GM19023 (cell line): ENCODE results near the gene PTCSC3.

ENCODE experiments used
- ATAC-seq: cut with Tn5 transposase; IDR thresholded peaks from one replicate; pipeline ENCODE4 v1.9.1; 2021; ENCODE audit warnings: mild to moderate bottlenecking, moderate library complexity; ENCODE audit not compliant: unreplicated experiment

The PTCSC3 gene

DNA sequence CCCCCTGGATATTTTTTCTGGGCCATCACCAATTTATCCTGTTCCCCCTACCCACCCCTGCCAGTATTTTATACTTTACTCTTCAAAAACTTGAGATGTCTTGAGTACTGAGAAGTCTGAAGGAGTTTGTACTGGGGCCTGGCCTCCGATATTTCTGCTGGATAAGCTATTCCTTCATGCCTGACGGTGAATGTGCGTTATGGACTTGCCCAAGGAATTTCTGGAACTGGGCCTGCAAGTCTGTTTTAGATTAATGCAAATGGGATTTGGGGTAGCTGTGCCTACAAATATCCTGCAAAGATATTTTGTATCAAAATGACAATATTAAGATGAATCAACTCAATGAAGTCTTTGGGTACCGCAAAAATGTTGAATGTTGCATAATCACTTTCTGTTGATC is at the start of gene PTCSC3:
Gene PTCSC3 (minus strand): TSS at position 199 of the 400 bp plus-strand sequence.
- no peak for ATAC-seq

DNA sequence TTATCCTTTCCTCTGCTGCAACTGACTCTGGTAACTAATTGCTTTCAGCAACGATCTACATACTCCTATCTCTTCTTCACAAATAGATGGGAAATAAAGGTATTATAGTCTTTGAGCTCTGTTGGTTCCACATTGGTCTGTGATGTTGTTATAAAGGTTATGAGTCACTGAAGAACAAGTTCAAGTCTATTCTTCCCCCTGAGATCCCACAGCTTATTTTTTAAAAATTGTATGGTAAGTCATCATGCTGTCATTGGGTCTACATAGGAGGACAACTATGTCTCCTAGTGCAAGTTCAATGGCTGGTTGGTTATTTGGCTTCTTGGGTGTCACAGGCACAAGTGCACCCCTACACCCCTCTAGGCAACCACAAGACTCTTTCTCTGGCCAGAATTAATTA is 49.6 kb upstream of the PTCSC3 start:
- ATAC-seq, result no peak

DNA sequence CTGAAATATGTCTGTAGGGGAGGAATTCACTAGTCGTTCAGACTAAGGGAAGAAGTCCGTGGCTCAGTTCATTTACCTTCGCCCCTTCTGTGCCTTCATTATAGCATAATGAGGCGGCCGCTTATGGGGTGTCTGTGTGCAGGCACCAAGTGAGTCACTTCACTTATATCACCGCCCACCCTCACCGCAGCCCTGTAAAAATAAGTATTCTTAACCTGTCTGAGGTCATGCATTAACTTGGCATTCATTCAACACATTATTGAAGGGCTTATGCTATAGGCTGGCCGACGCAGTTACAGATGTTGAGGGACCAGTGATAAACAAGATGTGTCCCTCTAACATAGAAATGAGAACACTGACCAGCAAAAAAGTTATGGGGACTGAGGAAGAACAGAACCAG is 47.7 kb upstream of the PTCSC3 start:
- ATAC-seq, result no peak

DNA sequence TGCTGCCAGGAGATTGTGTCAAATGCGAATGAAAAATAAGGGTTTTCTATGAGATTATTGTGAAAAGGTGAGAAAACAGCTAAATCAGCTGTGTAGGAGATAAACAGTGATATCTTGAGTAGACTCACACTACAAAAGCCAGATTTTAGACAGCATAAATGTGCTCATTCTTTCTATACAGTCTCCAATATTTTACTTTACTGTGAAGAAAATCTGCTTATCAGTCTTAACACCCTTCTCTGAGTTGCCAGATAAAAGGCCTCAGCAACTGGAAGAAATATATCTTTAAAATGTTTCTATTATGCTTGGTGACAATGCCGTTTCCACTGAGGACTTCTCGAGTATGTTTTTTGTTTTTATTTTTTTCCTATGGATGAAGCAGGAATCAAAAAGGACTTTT is 47.0 kb upstream of the PTCSC3 start:
- ATAC-seq, result no peak

DNA sequence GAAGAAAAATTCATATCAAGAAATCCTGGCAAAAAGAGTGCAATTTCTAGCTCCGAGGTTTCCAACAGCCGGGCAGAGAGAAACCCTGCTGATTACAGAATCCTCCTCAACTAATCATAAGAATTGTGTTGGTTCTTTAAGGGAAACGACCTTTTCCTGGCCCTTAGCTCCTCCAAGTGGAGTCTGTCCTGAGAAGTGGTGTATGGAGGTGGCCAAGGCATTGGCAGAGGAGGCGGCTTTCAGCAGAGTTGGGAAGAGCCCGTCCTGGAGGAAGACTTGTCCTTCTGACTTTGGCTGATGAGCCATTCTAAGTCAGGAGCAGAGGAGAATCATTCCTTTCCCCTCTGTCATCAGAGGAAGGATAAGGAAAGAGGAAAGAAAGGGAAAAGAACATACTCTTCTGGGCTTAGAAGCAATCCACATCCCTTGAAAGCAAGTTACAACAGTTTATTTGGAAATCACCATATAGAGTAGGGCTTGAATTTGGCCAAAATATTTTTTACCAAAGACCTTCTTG is 46.5 kb upstream of the PTCSC3 start:
- ATAC-seq, result no peak

DNA sequence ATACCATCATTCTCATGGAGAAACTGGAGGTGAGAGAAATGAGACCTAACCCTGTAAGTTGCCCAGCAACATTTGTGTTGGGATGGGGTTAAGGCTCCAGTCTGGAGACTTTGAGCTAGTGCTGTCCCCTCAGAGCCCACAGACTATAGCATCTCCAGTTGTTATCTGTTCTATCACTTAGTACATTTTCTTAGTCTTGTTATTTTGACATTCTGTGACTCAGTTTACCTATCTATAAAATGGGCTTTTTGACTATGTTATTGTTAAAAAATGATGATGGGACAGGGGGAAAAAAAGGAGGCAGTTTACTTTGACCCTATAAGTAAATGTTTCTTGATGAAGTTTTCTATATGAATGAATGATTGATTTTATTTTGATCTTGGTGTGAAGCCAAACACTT is 45.8 kb upstream of the PTCSC3 start:
- ATAC-seq, result no peak

DNA sequence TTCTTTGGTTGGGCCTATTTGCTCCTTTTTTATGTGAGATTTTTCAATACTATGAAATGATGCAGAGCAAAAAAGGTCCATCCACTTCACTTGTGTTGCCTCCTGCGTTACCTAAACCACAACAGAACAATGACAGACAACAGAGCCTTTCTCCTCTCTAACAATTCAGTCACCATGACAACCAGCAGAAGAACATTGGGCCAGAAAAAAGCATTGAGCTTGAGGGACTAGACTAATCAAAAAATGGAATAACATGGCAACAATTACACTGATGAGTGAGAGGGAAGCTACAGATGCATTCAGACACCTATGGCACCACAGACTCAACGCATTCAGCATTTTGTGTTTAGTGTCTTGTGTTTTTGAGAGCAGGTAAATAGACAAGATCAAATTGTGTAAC is 44.6 kb upstream of the PTCSC3 start:
- ATAC-seq, result no peak

DNA sequence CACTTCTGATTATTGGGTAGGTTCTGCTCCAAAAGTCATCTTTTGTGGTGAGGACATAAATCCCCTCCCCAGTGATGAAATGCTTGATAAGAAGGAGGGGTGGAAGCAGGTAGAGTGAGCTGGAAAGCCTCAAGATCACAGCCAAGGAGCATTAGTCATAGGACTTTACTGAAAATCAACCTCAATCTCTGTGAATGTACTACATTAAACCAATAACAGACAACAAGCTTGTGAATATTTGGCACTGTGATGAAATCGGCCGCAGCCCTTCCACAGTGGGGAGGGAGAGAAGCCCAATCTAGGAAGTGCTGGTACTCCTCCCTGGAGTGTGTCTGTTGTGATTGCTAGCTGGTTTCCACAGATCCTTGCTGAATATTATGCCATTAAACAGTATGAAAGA is 41.2 kb upstream of the PTCSC3 start:
- ATAC-seq, result no peak

DNA sequence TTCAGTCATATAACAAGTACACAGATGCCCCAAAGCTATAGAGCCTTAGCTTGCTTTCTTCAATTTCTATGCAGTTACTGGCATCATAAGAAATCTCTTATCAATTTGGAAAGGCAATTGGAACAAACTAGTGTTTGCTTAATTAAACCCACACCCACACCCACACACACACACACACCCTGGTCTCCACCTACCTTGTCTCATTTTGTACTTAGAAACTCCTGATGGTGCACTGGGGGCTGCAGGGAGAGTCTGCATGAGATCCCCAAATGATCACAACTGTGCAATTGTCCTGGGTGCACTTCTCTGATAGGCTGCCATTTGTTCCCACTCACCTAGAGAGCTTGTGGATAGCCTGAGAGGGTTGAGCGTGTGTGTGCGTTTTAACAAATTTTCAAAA is 40.5 kb upstream of the PTCSC3 start:
- ATAC-seq, result no peak

DNA sequence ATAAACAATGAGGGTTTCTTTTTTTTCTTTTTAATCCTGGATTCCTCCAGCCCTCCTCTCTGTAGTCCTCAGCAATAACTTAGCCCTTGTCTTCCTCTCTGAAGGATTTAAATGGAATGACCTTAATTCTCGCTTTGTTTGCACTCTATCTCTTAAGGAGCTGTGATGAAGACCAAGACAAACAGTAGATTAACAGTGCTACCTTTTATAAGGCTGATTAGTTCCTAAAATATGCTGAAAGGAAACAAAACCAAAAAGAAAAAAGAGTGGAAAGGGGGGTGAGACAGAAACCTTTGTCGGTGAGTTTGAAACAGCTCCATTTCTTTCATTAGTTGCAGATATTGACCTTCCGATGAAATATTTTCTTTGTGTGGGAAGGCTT is 38.7 kb upstream of the PTCSC3 start:
- no peak for ATAC-seq

DNA sequence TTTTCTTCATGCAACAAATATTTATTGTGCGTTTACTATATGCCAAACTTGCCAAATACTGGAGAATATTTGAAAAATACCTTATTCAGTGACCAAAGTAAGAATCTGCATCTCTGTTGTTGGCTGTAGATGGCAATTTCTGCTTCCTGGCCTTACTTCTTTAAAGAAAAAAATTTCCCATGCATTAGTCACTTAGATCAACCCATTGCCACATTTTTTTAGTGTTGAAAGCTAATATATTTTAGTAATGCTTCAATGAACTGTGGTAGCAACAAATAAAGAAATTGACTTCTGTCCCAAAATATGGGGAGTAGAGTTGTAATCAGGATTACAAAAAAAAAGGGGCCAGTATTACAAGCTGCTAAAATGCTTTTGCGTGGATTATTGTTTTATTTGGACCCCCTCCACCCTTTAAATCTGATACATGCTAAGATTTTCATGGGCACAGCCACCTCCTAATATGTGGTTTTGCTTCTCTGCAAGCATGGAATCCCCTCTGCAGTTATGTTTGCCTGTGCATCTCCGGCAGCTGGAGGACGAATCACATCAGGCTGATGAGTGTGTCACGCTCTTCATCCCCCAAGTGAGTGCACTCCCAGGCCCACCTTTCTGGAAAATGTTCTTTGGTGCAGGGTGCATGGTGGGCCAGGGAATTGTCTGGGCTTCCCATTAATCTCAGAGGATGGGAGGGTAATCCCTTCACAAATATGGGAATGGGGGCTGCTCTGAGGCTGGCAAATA is 38.1 kb upstream of the PTCSC3 start:
- no peak for ATAC-seq

DNA sequence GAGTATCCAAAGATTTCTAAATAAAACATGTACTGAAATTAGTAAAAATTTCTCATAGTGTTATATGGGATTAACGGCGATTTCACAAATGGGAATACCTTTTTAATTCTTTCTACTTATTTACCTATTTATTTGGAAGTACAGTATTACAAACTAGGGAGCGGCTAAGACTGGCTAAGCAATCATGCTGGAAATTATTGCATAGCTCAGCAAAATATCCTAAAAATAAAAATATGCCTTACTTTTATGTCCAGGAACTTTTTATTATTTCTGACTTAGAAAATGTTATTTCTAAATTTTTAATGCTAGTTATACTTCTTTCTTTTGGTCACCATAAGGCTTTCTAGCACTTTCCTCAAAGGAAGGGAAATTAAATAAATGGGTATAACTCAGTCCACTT is 36.5 kb upstream of the PTCSC3 start:
- no peak for ATAC-seq

DNA sequence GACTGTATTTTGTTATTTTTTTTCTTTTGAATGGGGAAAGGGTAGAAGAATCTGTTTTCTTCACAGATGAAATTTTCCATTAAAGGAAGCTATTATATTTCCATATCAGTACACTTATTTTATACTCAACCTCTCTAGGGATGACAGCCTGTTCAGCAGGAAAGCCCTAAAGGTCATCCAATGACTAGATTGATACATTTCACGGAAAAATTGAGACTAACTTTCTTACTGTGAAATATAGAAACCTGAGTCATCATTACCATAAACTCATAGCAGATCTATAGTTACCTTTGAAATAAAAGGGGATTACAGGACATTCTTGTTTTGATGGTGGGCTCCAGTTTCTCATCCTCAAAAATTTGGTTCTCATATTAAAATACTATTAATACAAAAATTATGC is 36.1 kb upstream of the PTCSC3 start:
- no peak for ATAC-seq

DNA sequence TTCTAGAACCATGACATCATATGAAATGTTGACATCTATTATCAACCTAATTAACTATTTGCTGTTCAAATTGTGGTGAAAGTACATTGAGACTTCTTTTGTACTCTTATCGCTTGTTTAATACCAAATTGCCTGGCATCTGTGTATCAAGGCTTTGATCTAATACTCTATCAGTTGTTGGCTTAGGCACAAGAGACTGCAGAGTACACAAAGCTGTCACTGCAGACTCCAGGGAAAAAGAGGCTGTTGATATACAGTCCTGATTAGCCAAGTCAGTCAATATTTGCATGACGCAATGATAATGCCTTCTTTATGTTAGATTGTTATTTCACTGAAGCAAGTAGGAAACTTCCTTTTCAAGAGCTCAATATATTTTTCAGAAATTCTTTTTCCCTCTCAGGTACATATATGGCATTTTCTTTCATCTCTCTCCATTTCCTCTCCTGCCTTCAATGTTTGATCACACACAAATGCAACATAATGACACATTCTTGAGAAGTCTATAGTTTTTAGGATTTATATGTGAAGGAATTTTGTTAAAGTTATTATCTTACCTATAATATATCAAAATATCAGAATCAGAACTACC is 32.3 kb upstream of the PTCSC3 start:
- no peak for ATAC-seq

DNA sequence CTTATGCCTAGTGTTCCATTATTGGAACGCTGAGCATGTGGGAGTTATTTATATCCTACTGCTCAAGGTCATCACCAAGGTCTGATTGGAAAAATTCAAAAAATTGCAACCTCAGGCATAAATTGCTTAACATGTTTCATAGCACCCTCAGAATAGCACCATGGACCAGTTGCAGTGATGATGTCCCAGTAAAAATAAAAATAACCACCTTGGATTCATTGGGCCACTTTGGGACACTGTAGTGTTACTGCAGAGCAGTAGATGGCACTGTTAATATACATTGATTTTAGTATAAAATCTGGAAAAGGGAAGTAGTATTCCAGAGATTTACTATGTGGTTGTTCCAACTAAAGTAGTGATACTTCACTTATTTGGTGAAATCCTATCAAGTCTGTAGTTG is 31.0 kb upstream of the PTCSC3 start:
- no peak for ATAC-seq

DNA sequence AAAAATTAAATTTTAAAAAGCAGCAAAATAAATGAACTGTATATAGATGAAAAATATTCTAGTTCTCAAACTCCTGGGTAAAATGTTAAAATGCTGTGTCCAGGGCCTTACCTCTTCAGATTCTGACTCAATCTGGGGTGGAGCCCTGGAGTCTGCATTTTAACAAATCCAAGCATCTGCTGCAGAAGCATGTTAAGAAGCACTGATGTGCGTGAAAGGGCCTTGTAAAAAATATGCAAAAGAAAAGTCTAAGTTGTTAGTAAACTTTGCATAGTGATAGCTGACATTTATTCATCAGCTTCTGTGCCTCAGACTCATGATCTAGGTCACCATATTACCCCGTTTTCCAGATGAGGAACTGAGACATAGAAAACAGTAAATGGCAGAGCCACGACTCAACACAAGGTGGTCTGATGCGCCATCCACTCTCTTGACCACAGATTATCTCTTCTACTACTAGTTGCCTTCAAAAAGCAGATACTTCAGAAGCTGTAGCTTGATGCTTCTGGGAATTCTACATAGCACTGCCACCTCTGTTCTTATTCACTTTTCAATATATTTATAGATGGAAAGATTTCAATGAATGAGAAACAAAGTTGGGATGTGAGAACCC is 28.0 kb upstream of the PTCSC3 start:
- no peak for ATAC-seq

DNA sequence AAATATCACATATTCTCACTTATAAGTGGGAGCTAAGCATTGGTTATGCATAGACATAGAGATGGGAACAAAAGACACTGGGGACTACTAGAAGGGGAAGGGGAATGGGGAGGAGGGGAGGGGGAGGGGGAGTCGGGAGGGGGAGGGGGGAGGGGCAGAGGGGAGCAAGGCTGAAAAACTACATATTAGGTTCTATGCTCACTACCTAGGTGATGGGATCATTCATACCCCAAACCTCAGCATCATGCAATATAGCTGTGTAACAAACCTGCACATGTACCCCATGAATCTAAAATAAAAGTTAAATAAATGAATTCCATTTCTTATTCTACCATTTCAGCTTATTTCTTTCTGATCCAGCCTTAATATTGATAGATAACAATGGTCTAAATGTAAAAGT is 21.9 kb upstream of the PTCSC3 start:
- no peak for ATAC-seq

DNA sequence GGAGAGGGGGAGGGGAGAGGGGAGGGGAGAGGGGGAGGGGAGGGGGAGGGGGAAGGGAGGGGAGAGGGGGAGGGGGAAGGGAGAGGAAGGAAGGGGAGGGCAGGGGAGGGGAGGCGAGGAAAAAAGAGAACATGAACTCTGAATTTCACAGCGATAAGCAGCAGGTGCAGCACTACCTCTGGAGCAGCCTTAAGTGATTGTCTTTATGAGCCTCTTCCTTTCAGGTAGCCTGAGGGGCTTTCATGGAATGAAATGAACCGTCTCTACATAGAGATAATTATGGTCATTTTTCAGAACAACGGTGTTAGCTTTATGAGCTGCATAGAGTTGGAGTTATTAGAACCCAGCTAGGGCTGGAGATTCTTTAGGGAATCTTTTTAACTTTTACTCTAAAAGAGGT is 18.1 kb upstream of the PTCSC3 start:
- ATAC-seq, result no peak

DNA sequence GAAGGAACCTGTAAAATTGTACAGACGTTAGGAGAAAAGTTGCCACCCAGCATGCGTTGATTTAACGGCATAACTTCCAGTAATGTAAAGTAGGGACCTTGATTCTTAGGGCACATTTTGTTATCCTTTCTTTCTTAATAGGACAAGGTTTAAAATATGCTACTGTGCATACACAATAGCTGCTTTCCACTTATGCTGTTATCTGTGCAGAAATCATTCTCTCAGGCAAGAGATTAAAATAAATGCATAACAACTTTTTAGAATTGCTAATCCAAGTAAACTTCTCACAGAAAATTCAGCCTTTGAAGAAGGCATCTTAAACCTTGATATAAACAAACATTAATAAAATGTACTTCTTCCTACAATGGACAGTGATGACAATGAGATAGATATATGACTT is 16.0 kb upstream of the PTCSC3 start:
- ATAC-seq, result no peak

DNA sequence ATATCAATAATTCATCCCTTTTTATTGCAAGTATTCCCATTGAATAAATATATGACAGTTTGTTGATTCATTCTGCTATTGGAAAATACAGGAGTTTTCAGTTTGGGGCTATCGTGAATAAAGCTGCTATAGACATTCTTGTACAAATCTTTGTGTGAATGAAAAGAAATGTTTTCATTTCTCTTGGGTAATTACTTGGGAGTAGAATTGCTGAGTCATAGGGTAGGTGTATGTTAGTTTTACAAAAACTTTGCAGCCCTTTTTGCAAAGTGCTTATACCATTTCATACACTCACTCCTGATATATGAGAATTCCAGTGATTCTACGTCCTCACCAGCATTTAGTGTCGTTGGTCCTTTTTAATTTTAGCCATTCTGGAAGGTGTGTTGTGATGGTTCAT is 6.9 kb upstream of the PTCSC3 start:
- ATAC-seq, result no peak

DNA sequence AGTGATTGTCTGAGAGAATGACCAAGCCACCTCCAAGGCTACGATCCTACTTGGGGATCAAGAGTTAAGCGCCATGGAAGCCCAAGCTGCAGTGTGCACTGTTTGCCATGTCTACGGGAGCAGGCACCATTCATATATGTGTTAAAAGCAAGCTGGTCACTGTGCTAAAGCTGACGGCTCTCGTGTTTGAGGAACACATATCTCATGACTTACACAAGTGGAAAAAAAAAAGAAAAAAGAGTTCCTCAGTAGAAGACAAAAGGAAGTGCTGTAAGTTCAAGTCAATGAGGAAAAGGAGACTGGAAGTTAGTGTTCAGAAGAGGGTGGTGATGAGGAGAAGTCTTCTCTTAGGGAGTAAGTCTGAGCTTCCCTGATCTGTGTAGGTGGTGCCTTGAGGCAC is 4.9 kb upstream of the PTCSC3 start:
- no peak for ATAC-seq

DNA sequence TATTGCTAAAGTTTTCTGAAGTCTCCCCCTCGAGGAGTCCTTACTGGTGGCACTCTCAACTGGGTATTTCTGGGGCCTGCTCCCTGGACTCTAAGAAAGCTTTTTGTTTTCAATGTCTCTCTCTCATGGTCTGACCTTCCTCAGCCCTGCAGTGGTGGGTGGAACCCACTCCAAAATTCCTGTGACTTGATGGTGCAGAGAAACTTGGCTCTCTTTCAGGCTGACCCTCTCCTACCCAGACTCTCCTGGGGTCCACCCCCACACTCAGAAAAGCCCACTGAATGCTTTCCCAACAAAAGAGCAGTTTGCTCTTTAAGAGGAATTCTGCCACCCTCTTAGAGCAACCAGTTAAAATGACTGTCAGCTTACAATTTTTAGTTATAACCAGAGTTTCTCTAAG is 967 bp upstream of the PTCSC3 start:
- no peak for ATAC-seq
